GM12878 (cell line): ENCODE data around the gene C11orf98.

ENCODE experiments used
- IRF3 ChIP-seq: fragments of 450-650 bp; IDR thresholded peaks from 2 replicates; pipeline ENCODE4 v1.6.1; 2014; ENCODE audit warnings: mild to moderate bottlenecking
- TF ChIP-seq, protein P1 (sequence below): IDR thresholded peaks from 2 replicates; pipeline ENCODE4 v1.6.1; 2011; ENCODE audit warnings: mild to moderate bottlenecking, low read depth, low read length, moderate library complexity; ENCODE audit not compliant: insufficient replicate concordance

- no peak for TF ChIP-seq IRF3
- TF ChIP-seq, protein P1, sequence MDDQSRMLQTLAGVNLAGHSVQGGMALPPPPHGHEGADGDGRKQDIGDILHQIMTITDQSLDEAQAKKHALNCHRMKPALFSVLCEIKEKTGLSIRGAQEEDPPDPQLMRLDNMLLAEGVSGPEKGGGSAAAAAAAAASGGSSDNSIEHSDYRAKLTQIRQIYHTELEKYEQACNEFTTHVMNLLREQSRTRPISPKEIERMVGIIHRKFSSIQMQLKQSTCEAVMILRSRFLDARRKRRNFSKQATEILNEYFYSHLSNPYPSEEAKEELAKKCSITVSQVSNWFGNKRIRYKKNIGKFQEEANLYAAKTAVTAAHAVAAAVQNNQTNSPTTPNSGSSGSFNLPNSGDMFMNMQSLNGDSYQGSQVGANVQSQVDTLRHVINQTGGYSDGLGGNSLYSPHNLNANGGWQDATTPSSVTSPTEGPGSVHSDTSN = no peak
Observed at GRCh38 chr11:62648185-62648966, 16.6 kb downstream of the C11orf98 start.
